GM12872 (cell line): ENCODE results near the gene OPCML.

Source experiments
- TF ChIP-seq, protein P1 (sequence below): IDR thresholded peaks from 3 replicates; pipeline ENCODE4 v1.5.1; 2011; ENCODE audit warnings: low read depth, mild to moderate bottlenecking, low read length, moderate library complexity; ENCODE audit not compliant: insufficient read depth

Gene OPCML

DNA sequence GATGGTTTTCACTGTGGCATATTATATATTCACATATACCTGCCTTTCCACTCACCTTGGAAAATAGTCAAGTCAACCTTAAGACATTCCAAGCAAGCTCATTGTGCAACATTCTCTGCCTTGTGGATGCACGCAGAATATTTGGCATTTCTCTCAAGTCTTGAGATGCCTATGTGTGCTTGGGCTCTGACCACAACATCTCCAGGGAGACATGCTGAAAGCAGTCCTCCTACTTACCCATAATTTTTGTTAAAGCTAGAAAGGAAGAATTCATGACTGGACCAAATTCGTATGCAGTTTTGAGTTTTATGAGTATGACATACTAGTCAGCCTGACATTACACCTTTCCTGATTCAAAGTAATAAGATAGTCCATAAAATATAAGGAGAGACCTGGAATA is 684.0 kb downstream of the OPCML start:
- TF ChIP-seq, protein P1, sequence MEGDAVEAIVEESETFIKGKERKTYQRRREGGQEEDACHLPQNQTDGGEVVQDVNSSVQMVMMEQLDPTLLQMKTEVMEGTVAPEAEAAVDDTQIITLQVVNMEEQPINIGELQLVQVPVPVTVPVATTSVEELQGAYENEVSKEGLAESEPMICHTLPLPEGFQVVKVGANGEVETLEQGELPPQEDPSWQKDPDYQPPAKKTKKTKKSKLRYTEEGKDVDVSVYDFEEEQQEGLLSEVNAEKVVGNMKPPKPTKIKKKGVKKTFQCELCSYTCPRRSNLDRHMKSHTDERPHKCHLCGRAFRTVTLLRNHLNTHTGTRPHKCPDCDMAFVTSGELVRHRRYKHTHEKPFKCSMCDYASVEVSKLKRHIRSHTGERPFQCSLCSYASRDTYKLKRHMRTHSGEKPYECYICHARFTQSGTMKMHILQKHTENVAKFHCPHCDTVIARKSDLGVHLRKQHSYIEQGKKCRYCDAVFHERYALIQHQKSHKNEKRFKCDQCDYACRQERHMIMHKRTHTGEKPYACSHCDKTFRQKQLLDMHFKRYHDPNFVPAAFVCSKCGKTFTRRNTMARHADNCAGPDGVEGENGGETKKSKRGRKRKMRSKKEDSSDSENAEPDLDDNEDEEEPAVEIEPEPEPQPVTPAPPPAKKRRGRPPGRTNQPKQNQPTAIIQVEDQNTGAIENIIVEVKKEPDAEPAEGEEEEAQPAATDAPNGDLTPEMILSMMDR = no peak

DNA sequence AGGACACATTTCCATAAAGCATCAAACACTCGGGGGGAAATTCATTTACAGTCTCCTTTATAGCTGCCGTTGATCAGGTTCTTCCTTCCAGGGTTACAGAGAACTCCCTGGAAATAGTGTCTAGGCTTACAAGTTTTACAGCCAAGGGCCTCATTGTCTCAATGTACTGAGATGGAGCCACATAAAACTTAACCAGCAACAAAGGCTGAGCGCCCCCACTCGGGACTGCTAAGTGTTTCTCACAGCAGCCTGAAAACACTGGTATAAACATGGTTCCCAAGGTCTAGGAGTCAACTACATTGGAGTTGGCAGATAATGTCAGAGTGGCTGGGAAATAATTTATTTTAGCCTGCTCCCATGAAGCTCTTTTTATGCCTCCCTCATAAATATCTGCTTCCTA is 686.2 kb downstream of the OPCML start:
- TF ChIP-seq, protein P1 = no peak

GRCh38 chr11:132844956-132845696 is 687.2 kb downstream of the OPCML start:
- TF ChIP-seq, protein P1 = no peak

DNA sequence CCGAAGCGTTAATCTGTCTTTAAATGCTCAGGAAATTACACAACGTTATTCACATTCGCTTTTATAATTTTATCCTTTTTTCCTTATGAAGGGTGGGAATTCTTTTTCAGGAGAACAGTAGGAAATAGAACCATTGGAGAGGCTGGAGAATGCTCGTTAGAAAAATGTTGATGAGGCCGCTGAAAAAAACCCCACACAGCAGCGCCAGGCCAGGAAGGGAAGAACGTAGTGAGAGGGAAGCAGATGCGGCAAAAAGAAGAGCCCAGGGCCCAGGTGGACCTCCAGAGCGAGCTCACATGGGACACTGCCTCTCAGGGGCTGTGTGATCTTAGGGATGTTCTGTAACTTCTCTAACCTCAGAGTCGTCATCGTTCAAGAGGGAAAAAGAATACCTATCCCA is 691.6 kb downstream of the OPCML start:
- TF ChIP-seq, protein P1 = no peak

DNA sequence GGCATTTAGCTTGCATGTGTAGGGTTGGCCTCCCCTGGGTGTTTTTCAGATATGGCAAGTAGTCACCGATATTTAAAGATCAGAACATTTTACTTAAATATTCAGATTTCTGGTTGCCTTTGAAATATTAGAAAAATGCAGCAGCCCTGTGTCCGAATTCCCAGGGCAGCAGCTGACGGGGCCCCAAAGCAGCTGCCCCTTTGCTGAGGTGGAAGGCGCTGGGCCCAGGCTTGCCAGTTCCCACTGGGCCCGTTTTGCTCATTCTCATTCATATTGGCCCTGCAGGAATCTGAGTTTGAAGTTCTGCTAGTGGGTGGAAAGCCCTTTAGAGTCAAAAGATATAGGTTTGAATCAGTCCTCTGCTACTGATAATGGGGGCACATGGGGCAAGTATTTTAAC is 692.1 kb downstream of the OPCML start:
- TF ChIP-seq, protein P1 = no peak

- TF ChIP-seq, protein P1 = no peak
Measured at GRCh38 chr11:132839236-132839945, 692.9 kb downstream of the OPCML start.

DNA sequence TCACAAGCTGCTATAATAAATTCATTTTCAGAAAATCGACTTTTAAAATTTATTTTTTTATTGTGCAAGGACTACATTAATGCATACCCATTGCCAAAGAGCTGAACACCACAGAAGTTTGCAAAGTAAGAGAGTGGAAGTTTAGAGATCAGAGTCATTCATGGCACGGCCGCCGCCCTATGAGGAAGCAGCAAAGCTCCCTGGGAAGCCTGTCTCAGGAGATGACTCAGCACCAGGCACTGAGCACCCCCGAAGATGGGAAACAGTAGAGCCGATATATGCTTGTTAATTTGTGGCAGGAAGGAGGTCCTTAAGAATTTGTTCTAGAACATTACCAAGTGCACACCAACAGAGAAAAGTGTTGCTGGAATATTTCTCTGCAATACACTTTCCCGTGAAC is 693.7 kb downstream of the OPCML start:
- TF ChIP-seq, protein P1 = no peak
